ENCODE data around the gene UBQLN2.
A peak's percentile ranks its signal among the peaks of the same experiment; 100 is the strongest.

The UBQLN2 gene

GRCh38 chrX:56550667-56551066, 12.8 kb upstream of the UBQLN2 start:
- H2AFZ ChIP-seq (ENCODE audit: insufficient read depth, low read length, poor library complexity): no peak overlapping the region
- peaks cover under 1% of the 10 kb centered on the region for H3K9me3 ChIP-seq (ENCODE audit: insufficient read depth, low read depth, low read length)
- no peaks in the 10 kb centered on the region for H3K79me1 ChIP-seq (ENCODE audit: low read length)
- no peaks in the 10 kb centered on the region for H3K27me3 ChIP-seq (ENCODE audit: insufficient read depth, low read length)
- no peak overlapping the region for H4K91ac ChIP-seq (ENCODE audit: low read depth, low read length)
- H2AK5ac ChIP-seq (ENCODE audit: low read length): no peak overlapping the region
- no peak overlapping the region for H2BK12ac ChIP-seq (ENCODE audit: low read length)
- WGBS (ENCODE audit: extremely low coverage, insufficient coverage, insufficient read length): no CpG with 5 or more reads among the region's 1 CpG
- H2BK120ac ChIP-seq (ENCODE audit: insufficient read depth, low read length, poor library complexity): no peak overlapping the region
- no peak overlapping the region for H2BK5ac ChIP-seq (ENCODE audit: low read depth, low read length, poor library complexity)
- no peak overlapping the region for H4K8ac ChIP-seq (ENCODE audit: low read depth, low read length)
- no peak overlapping the region for H3K4ac ChIP-seq (ENCODE audit: low read depth, low read length)
- no peak overlapping the region for H3K27ac ChIP-seq (ENCODE audit: low read depth, low read length)
- no peaks in the 10 kb centered on the region for H3K36me3 ChIP-seq (ENCODE audit: control insufficient read depth in 1 of 2, insufficient read depth in 2 of 2, low read length in 2 of 2)
- no peak overlapping the region for H3K23ac ChIP-seq (ENCODE audit: low read length)
- H3K4me3 ChIP-seq (ENCODE audit: low read depth, low read length): no peak overlapping the region
- no peak overlapping the region for H3K9ac ChIP-seq (ENCODE audit: low read length)
- no peak overlapping the region for H3K14ac ChIP-seq (ENCODE audit: low read length)
- H3K79me2 ChIP-seq (ENCODE audit: control insufficient read depth, insufficient read depth, low read length, poor library complexity): no peaks in the 10 kb centered on the region
- H4K12ac ChIP-seq (ENCODE audit: low read depth, low read length): no peak overlapping the region
- H3K4me2 ChIP-seq (ENCODE audit: low read length): no peak overlapping the region
- H3K4me1 ChIP-seq (ENCODE audit: control insufficient read depth in 1 of 2, insufficient read depth in 2 of 2, low read length in 2 of 2): no peaks in the 10 kb centered on the region
- no peak overlapping the region for H3K18ac ChIP-seq (ENCODE audit: low read length)
- no peak for DNase-seq

GRCh38 chrX:56554870-56555269, 8.6 kb upstream of the UBQLN2 start:
- H3K79me2 ChIP-seq (ENCODE audit: control insufficient read depth, insufficient read depth, low read length, poor library complexity): no peaks in the 10 kb centered on the region
- H3K9me3 ChIP-seq (ENCODE audit: insufficient read depth, low read depth, low read length): no peaks in the 10 kb centered on the region
- no CpG with 5 or more reads among the region's 4 CpGs for WGBS (ENCODE audit: extremely low coverage, insufficient coverage, insufficient read length)
- H4K12ac ChIP-seq (ENCODE audit: low read depth, low read length): no peak overlapping the region
- no peak overlapping the region for H4K91ac ChIP-seq (ENCODE audit: low read depth, low read length)
- H3K4ac ChIP-seq (ENCODE audit: low read depth, low read length): no peak overlapping the region
- no peak overlapping the region for H2AFZ ChIP-seq (ENCODE audit: insufficient read depth, low read length, poor library complexity)
- no peak overlapping the region for H3K18ac ChIP-seq (ENCODE audit: low read length)
- H3K14ac ChIP-seq (ENCODE audit: low read length): no peak overlapping the region
- no peak overlapping the region for H2BK120ac ChIP-seq (ENCODE audit: insufficient read depth, low read length, poor library complexity)
- no peak overlapping the region for H3K9ac ChIP-seq (ENCODE audit: low read length)
- no peak overlapping the region for H2BK12ac ChIP-seq (ENCODE audit: low read length)
- no peak overlapping the region for H3K4me2 ChIP-seq (ENCODE audit: low read length)
- H3K36me3 ChIP-seq (ENCODE audit: control insufficient read depth in 1 of 2, insufficient read depth in 2 of 2, low read length in 2 of 2): no peaks in the 10 kb centered on the region
- H2BK5ac ChIP-seq (ENCODE audit: low read depth, low read length, poor library complexity): no peak overlapping the region
- no peak overlapping the region for H3K4me3 ChIP-seq (ENCODE audit: low read depth, low read length)
- no peaks in the 10 kb centered on the region for H3K79me1 ChIP-seq (ENCODE audit: low read length)
- H4K8ac ChIP-seq (ENCODE audit: low read depth, low read length): no peak overlapping the region
- no peak for DNase-seq
- H3K23ac ChIP-seq (ENCODE audit: low read length): no peak overlapping the region
- H2AK5ac ChIP-seq (ENCODE audit: low read length): no peak overlapping the region
- H3K27ac ChIP-seq (ENCODE audit: low read depth, low read length): no peak overlapping the region
- no peaks in the 10 kb centered on the region for H3K27me3 ChIP-seq (ENCODE audit: insufficient read depth, low read length)
- H3K4me1 ChIP-seq (ENCODE audit: control insufficient read depth in 1 of 2, insufficient read depth in 2 of 2, low read length in 2 of 2): no peaks in the 10 kb centered on the region

- no peak overlapping the region for H4K12ac ChIP-seq (ENCODE audit: low read depth, low read length)
- no CpG with 5 or more reads among the region's 2 CpGs for WGBS (ENCODE audit: extremely low coverage, insufficient coverage, insufficient read length)
- H3K14ac ChIP-seq (ENCODE audit: low read length): no peak overlapping the region
Observed at GRCh38 chrX:56557376-56557929, 6.0 kb upstream of the UBQLN2 start.

GRCh38 chrX:56564164-56564885, 898 bp downstream of the UBQLN2 start:
- H3K18ac ChIP-seq (ENCODE audit: low read length): peak overlapping the region; percentile 96
- H3K79me2 ChIP-seq (ENCODE audit: control insufficient read depth, insufficient read depth, low read length, poor library complexity): peaks cover 20% of the 10 kb centered on the region
- peak; percentile 69 to 85 for DNase-seq
- no peak overlapping the region for H2AK5ac ChIP-seq (ENCODE audit: low read length)
- H4K12ac ChIP-seq (ENCODE audit: low read depth, low read length): peak overlapping the region; percentile 57
- H3K14ac ChIP-seq (ENCODE audit: low read length): peak overlapping the region; percentile 8
- H4K8ac ChIP-seq (ENCODE audit: low read depth, low read length): peak overlapping the region; percentile 59
- H3K4me3 ChIP-seq (ENCODE audit: low read depth, low read length): peak overlapping the region; percentile 95
- peak overlapping the region; percentile 70 for H2BK5ac ChIP-seq (ENCODE audit: low read depth, low read length, poor library complexity)
- H3K23ac ChIP-seq (ENCODE audit: low read length): no peak overlapping the region
- H3K4me2 ChIP-seq (ENCODE audit: low read length): peak overlapping the region; percentile 88
- peak overlapping the region; percentile 59 for H2BK120ac ChIP-seq (ENCODE audit: insufficient read depth, low read length, poor library complexity)
- H3K79me1 ChIP-seq (ENCODE audit: low read length): peaks cover 8% of the 10 kb centered on the region
- no CpG with 5 or more reads among the region's 23 CpGs for WGBS (ENCODE audit: extremely low coverage, insufficient coverage, insufficient read length)
- H3K27me3 ChIP-seq (ENCODE audit: insufficient read depth, low read length): no peaks in the 10 kb centered on the region
- H2BK12ac ChIP-seq (ENCODE audit: low read length): no peak overlapping the region
- peak overlapping the region; percentile 82 for H3K27ac ChIP-seq (ENCODE audit: low read depth, low read length)
- H3K4ac ChIP-seq (ENCODE audit: low read depth, low read length): peak overlapping the region; percentile 85
- H3K36me3 ChIP-seq (ENCODE audit: control insufficient read depth in 1 of 2, insufficient read depth in 2 of 2, low read length in 2 of 2): peaks cover 5 to 9% of the 10 kb centered on the region in 2 experiments
- peaks cover 0 to 8% of the 10 kb centered on the region in 2 experiments for H3K4me1 ChIP-seq (ENCODE audit: control insufficient read depth in 1 of 2, insufficient read depth in 2 of 2, low read length in 2 of 2)
- peak overlapping the region; percentile 93 for H3K9ac ChIP-seq (ENCODE audit: low read length)
- H4K91ac ChIP-seq (ENCODE audit: low read depth, low read length): peak overlapping the region; percentile 85
- H3K9me3 ChIP-seq (ENCODE audit: insufficient read depth, low read depth, low read length): no peaks in the 10 kb centered on the region
- no peak overlapping the region for H2AFZ ChIP-seq (ENCODE audit: insufficient read depth, low read length, poor library complexity)

More at GRCh38 chrX:56557376-56557929, 6.0 kb upstream of the UBQLN2 start:
- no peak overlapping the region for H2BK12ac ChIP-seq (ENCODE audit: low read length)
- H3K27ac ChIP-seq (ENCODE audit: low read depth, low read length): no peak overlapping the region
- H4K91ac ChIP-seq (ENCODE audit: low read depth, low read length): no peak overlapping the region
- no peaks in the 10 kb centered on the region for H3K79me1 ChIP-seq (ENCODE audit: low read length)
- no peak overlapping the region for H2BK5ac ChIP-seq (ENCODE audit: low read depth, low read length, poor library complexity)
- H3K4me2 ChIP-seq (ENCODE audit: low read length): no peak overlapping the region
- H4K8ac ChIP-seq (ENCODE audit: low read depth, low read length): no peak overlapping the region
- no peak overlapping the region for H3K23ac ChIP-seq (ENCODE audit: low read length)
- DNase-seq: no peak
- H3K79me2 ChIP-seq (ENCODE audit: control insufficient read depth, insufficient read depth, low read length, poor library complexity): no peaks in the 10 kb centered on the region
- no peak overlapping the region for H3K9ac ChIP-seq (ENCODE audit: low read length)
- no peaks in the 10 kb centered on the region for H3K27me3 ChIP-seq (ENCODE audit: insufficient read depth, low read length)
- H3K4me3 ChIP-seq (ENCODE audit: low read depth, low read length): no peak overlapping the region
- no peaks in the 10 kb centered on the region for H3K36me3 ChIP-seq (ENCODE audit: control insufficient read depth in 1 of 2, insufficient read depth in 2 of 2, low read length in 2 of 2)
- H2AFZ ChIP-seq (ENCODE audit: insufficient read depth, low read length, poor library complexity): no peak overlapping the region
- H2BK120ac ChIP-seq (ENCODE audit: insufficient read depth, low read length, poor library complexity): no peak overlapping the region
- H3K18ac ChIP-seq (ENCODE audit: low read length): no peak overlapping the region
- H3K4ac ChIP-seq (ENCODE audit: low read depth, low read length): no peak overlapping the region
- no peaks in the 10 kb centered on the region for H3K4me1 ChIP-seq (ENCODE audit: control insufficient read depth in 1 of 2, insufficient read depth in 2 of 2, low read length in 2 of 2)
- H3K9me3 ChIP-seq (ENCODE audit: insufficient read depth, low read depth, low read length): no peaks in the 10 kb centered on the region
- H2AK5ac ChIP-seq (ENCODE audit: low read length): no peak overlapping the region
